ENCODE results near the gene RENBP.

The RENBP gene

DNA sequence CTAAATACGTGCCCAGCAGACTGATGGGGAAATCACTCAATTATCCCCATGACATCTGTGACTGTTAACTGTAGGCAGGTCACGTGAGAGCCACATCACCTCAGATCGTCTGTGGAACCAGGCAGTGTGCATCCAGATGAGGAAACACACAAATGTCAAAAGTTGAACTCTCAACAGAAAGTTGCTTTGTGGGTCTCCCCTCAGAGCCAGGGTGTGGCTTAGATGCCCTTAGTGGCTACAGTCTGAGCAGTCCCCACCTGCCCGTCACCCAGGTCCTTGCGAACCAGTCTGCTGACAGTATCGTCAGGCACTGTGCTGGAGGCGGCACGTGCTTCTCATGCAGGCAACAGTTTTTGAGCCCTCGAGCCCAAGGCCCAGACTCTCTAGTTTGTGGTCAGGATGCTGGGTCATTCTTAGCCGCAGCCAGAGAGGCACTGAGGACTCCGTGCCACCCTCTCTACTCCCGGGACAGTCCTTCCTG is 38.9 kb upstream of the RENBP start:
- TF ChIP-seq SIN3A (IDR thresholded peaks at IDR 0.05; ENCODE audit: borderline replicate concordance, insufficient read depth, low read length) (no peak), FOXP2 (optimal IDR thresholded peaks at IDR 0.05; ENCODE audit: borderline replicate concordance, extremely low read depth, extremely low read length, insufficient read depth) (no peak), TAF1 (IDR thresholded peaks at IDR 0.05; ENCODE audit: borderline replicate concordance, insufficient read depth, low read length) (no peak), POLR2AphosphoS5 (IDR thresholded peaks at IDR 0.05; ENCODE audit: low read depth, low read length) (no peak)
- TF ChIP-seq, protein P1, sequence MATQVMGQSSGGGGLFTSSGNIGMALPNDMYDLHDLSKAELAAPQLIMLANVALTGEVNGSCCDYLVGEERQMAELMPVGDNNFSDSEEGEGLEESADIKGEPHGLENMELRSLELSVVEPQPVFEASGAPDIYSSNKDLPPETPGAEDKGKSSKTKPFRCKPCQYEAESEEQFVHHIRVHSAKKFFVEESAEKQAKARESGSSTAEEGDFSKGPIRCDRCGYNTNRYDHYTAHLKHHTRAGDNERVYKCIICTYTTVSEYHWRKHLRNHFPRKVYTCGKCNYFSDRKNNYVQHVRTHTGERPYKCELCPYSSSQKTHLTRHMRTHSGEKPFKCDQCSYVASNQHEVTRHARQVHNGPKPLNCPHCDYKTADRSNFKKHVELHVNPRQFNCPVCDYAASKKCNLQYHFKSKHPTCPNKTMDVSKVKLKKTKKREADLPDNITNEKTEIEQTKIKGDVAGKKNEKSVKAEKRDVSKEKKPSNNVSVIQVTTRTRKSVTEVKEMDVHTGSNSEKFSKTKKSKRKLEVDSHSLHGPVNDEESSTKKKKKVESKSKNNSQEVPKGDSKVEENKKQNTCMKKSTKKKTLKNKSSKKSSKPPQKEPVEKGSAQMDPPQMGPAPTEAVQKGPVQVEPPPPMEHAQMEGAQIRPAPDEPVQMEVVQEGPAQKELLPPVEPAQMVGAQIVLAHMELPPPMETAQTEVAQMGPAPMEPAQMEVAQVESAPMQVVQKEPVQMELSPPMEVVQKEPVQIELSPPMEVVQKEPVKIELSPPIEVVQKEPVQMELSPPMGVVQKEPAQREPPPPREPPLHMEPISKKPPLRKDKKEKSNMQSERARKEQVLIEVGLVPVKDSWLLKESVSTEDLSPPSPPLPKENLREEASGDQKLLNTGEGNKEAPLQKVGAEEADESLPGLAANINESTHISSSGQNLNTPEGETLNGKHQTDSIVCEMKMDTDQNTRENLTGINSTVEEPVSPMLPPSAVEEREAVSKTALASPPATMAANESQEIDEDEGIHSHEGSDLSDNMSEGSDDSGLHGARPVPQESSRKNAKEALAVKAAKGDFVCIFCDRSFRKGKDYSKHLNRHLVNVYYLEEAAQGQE (IDR thresholded peaks at IDR 0.05; ENCODE audit: insufficient read depth in 1 of 2, low read depth in 2 of 2, low read length in 2 of 2), result no peak

DNA sequence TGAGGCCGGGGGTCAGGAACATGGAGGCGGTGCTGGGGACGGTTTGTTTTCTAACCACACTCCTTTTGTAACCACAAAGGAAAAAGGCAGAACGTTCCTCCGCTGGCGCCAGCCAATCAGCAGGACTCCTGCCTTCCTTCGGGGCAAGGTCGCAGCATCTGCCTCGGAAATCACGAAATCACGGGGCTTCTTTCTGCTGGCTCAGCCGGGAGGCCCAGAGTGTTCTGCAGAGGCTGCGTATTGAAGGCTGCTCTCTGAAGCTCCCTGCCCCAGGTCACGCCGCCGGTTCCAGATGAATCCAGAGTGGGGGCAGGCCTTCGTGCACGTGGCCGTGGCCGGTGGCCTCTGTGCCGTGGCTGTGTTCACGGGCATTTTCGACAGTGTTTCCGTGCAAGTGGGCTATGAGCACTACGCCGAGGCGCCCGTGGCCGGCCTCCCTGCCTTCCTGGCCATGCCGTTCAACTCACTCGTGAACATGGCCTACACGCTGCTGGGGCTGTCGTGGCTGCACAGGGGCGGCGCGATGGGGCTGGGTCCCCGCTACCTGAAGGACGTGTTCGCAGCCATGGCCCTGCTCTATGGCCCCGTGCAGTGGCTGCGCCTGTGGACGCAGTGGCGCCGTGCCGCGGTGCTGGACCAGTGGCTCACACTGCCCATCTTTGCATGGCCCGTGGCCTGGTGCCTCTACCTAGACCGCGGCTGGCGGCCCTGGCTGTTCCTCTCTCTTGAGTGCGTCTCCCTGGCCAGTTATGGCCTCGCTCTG is 37.5 kb upstream of the RENBP start:
- TF ChIP-seq TAF1 (IDR thresholded peaks at IDR 0.05; ENCODE audit: borderline replicate concordance, insufficient read depth, low read length), result no peak
- TF ChIP-seq FOXP2 (optimal IDR thresholded peaks at IDR 0.05; ENCODE audit: borderline replicate concordance, extremely low read depth, extremely low read length, insufficient read depth), result no peak
- no peak for TF ChIP-seq SIN3A (IDR thresholded peaks at IDR 0.05; ENCODE audit: borderline replicate concordance, insufficient read depth, low read length)
- TF ChIP-seq, protein P1 (IDR thresholded peaks at IDR 0.05; ENCODE audit: insufficient read depth in 1 of 2, low read depth in 2 of 2, low read length in 2 of 2), result no peak
- TF ChIP-seq POLR2AphosphoS5 (IDR thresholded peaks at IDR 0.05; ENCODE audit: low read depth, low read length), result no peak

DNA sequence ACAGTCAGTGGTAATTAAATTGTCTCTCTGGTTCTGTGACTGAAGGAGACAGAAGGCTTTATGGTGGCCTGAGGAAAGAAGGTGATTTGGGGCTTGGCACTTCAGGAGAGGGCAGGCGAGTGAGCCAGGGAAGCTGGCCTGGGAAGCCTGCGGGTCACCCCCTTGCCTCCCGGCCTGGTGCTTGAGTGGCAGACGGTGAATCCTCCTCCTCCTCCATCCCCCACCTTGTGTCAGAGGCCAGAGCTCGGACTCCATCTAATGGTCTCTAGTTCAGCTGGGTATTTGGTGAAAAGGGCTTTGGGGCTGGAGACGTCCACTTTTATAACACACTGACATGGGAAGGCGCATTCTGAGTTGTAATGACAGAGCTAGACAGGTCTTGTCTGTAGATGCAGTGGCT is 36.8 kb upstream of the RENBP start:
- TF ChIP-seq POLR2AphosphoS5 (IDR thresholded peaks at IDR 0.05; ENCODE audit: low read depth, low read length) (no peak), FOXP2 (optimal IDR thresholded peaks at IDR 0.05; ENCODE audit: borderline replicate concordance, extremely low read depth, extremely low read length, insufficient read depth) (no peak), TAF1 (IDR thresholded peaks at IDR 0.05; ENCODE audit: borderline replicate concordance, insufficient read depth, low read length) (no peak), SIN3A (IDR thresholded peaks at IDR 0.05; ENCODE audit: borderline replicate concordance, insufficient read depth, low read length) (no peak)
- TF ChIP-seq, protein P1 (IDR thresholded peaks at IDR 0.05; ENCODE audit: insufficient read depth in 1 of 2, low read depth in 2 of 2, low read length in 2 of 2), result no peak

DNA sequence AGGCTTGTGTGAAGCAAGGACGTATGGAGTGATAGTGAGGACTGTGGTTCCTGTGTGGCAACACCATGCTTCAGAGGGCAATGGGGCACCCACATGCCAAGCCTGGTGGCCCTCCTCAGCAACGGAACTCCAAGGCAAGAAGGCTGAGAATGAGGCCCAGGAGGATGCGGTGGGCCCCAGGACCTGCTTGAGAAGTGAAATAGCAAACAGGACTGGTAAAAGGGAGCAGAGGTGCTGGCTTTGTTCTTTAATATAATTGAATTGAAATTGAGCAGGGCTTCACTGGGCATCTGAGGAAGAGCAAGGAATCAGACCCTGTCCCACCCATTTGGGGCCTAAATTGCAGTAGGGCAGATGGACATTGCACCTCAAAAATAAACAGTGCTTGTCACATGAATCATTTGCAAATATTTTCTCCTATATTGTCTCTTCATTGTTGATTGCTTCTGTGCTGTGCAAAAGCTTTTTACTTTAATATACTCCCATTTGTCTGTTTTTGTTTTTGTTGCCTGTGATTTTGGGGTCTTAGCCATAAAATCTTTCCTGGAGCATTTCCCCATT is 30.4 kb upstream of the RENBP start:
- TF ChIP-seq, protein P1 (IDR thresholded peaks at IDR 0.05; ENCODE audit: insufficient read depth in 1 of 2, low read depth in 2 of 2, low read length in 2 of 2), result no peak
- TF ChIP-seq FOXP2 (optimal IDR thresholded peaks at IDR 0.05; ENCODE audit: borderline replicate concordance, extremely low read depth, extremely low read length, insufficient read depth) (no peak), TAF1 (IDR thresholded peaks at IDR 0.05; ENCODE audit: borderline replicate concordance, insufficient read depth, low read length) (no peak), POLR2AphosphoS5 (IDR thresholded peaks at IDR 0.05; ENCODE audit: low read depth, low read length) (no peak), SIN3A (IDR thresholded peaks at IDR 0.05; ENCODE audit: borderline replicate concordance, insufficient read depth, low read length) (no peak)

All from PFSK-1 (cell line).